DMS79 treated with DMSO at 0.1 percent for 48 hours (cell line): ENCODE results near the gene GTF3C2.
A peak's percentile ranks its signal among the peaks of the same experiment; 100 is the strongest.
"Not testable (repeated sequence)": the region's sequence is repeated elsewhere in the genome, so short reads cannot be mapped to it uniquely, and the experiment has no call there.

Source experiments
- DNase-seq: peaks from one replicate; lab custom pipeline; 2025; lab: John Stamatoyannopoulos, UW

The GTF3C2 gene

GRCh38 chr2:27373567-27373966 lies 17.0 kb upstream of the GTF3C2 start:
- no peak for DNase-seq

- DNase-seq, result no peak
These were observed 16.4 kb upstream of the GTF3C2 start for GRCh38 chr2:27372937-27373336.

GRCh38 chr2:27370816-27371620 lies 14.5 kb upstream of the GTF3C2 start:
- peak; percentile 17 for DNase-seq

GRCh38 chr2:27370026-27370815 lies 13.7 kb upstream of the GTF3C2 start, which contains the start of the genes EIF2B4 and SNX17:
Gene EIF2B4, minus strand, starts transcription at chr2:27370338. Its CDS starts 24 bp downstream, at chr2:27370314.
Gene SNX17, plus strand, starts transcription at chr2:27370616. Its CDS starts 128 bp downstream, at chr2:27370744.
- DNase-seq, result peak; percentile 98

GRCh38 chr2:27369471-27370025 lies 13.0 kb upstream of the GTF3C2 start:
- DNase-seq, result peak; percentile 37

- DNase-seq, result no peak
These were observed 7.4 kb upstream of the GTF3C2 start for GRCh38 chr2:27363933-27364332.

GRCh38 chr2:27362678-27363420 lies 6.3 kb upstream of the GTF3C2 start:
- DNase-seq, result no peak

- DNase-seq, result peak; percentile 64
These were observed 545 bp downstream of the GTF3C2 start for GRCh38 chr2:27356056-27356381.

- DNase-seq, result no peak
These were observed 2.0 kb downstream of the GTF3C2 start for GRCh38 chr2:27354597-27354927.

- DNase-seq, result no peak
These were observed 2.6 kb downstream of the GTF3C2 start for GRCh38 chr2:27353762-27354596.

GRCh38 chr2:27353386-27353761 lies 3.2 kb downstream of the GTF3C2 start:
- not testable (repeated sequence) for DNase-seq

- DNase-seq, result no peak
These were observed 4.6 kb downstream of the GTF3C2 start for GRCh38 chr2:27351802-27352598.

- no peak for DNase-seq
These were observed 6.4 kb downstream of the GTF3C2 start for GRCh38 chr2:27350106-27350693.

- no peak for DNase-seq
These were observed 8.9 kb downstream of the GTF3C2 start for GRCh38 chr2:27347641-27348040.

- no peak for DNase-seq
These were observed 20.4 kb downstream of the GTF3C2 start for GRCh38 chr2:27336173-27336572.

- DNase-seq, result no peak
These were observed 21.3 kb downstream of the GTF3C2 start for GRCh38 chr2:27335311-27335710.

GRCh38 chr2:27324720-27325119 lies 31.8 kb downstream of the GTF3C2 start:
- DNase-seq, result no peak

GRCh38 chr2:27323596-27324285 lies 32.8 kb downstream of the GTF3C2 start:
- no peak for DNase-seq

GRCh38 chr2:27322766-27323595 lies 33.6 kb downstream of the GTF3C2 start, which contains the start of gene MPV17:
Gene MPV17, minus strand, starts transcription at chr2:27323097. Its CDS starts 580 bp downstream, at chr2:27322517.
- peak; percentile 95 for DNase-seq
